GM18909 (cell line): ENCODE measurements around the gene PAPOLG.
"Not testable (repeated sequence)": the region's sequence is repeated elsewhere in the genome, so short reads cannot be mapped to it uniquely, and the experiment has no call there.

Experiments
- ATAC-seq: cut with Tn5 transposase; IDR thresholded peaks from one replicate; pipeline ENCODE4 v1.9.1; 2021; ENCODE audit warnings: mild to moderate bottlenecking; ENCODE audit not compliant: unreplicated experiment, poor library complexity

Gene PAPOLG

GRCh38 chr2:60771508-60771907, 15.4 kb downstream of the PAPOLG start:
- ATAC-seq: no peak

DNA sequence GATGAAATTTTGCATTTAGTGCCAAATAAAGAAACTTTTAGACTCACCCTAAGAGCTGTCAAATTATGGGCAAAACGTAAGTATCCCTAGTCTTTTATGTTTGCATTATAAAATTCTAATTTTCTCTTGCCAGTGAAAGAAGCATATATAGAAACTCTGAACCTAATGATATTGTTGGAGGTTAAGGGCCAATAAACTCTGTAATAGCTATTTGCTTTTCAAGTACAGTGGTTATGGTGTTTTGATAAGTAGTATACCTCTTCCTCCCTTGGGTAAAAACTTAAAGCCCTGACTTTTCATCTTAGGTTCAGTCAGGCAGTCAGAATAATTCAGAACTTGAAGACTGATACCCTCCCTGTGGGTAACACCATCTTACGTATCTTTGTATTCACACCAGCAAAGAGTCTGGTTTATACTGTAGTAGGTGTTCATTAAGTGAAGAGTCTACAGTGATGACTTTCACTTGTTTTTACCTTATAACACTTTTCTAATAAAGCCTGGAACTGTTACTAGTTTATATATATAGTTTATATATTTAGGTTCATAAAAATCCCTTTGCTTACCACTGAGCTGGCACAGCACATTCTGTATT, 19.1 kb downstream of the PAPOLG start:
- ATAC-seq: no peak

DNA sequence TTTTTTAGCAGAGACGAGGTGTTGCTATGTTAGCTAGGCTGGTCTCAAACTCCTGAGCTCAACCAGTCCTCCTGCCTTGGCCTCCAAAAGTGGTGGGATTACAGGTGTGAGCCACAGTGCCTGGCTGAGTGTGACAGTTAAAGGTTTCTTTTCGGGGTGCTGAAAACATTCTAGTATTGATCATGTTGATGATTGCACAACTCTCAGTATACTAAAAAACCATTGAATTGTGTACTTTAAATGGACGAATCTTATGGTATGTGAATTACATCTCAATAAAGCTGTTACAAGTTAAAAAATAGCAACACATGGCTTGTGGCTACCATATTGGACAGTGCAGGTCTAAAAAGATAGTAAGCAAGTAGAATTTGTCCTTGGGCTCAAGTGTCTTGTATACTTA, 22.3 kb downstream of the PAPOLG start:
- no peak for ATAC-seq

- ATAC-seq: no peak
Measured at GRCh38 chr2:60779426-60779825, 23.4 kb downstream of the PAPOLG start.

- ATAC-seq: no peak
Measured at GRCh38 chr2:60780721-60781120, 24.7 kb downstream of the PAPOLG start.

DNA sequence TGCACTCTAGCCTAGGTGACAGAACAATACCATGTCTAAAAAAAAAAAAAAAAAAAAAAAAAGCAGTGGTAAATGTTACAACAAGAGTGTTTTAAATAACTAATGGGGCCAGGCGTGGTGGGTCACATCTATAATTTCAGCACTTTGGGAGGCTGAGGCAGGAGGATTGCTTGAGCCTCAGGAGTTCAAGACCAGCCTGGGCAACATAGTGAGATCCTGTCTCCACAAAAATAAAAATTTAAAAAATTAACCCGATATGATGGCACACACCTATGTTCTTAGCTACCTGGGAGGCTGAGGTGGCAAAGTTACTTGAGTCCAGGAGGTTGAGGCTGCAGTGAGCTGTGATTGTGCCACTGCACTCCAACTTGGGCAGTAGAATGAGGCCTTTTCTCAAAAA, 37.1 kb downstream of the PAPOLG start:
- ATAC-seq: no peak

DNA sequence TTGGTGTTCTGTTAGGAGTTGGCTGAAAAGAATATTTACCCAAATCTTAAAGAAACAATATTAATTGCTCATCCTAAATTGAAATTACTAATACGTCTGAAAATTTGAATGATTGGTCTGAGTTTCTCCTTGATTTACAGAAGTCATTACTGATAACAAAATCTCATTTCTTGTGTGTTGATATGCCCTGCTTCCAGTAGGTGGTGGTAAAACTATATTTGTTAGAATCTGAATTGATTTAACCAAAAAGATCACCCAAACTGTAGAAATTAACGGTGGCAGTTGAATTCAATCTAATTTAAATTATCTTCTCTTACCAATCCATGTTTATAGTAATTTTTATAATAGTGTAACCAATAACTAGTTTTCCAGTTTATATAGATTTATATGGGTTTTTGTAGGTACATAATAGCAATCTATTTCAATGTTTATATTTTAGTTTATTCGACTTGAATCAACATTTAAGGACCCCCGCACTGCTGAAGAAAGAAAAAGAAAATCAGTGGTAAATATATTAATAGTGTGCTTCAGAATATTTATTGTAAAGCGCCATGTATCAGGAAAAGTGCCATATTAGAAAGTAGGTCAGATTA, 38.3 kb downstream of the PAPOLG start:
- no peak for ATAC-seq

DNA sequence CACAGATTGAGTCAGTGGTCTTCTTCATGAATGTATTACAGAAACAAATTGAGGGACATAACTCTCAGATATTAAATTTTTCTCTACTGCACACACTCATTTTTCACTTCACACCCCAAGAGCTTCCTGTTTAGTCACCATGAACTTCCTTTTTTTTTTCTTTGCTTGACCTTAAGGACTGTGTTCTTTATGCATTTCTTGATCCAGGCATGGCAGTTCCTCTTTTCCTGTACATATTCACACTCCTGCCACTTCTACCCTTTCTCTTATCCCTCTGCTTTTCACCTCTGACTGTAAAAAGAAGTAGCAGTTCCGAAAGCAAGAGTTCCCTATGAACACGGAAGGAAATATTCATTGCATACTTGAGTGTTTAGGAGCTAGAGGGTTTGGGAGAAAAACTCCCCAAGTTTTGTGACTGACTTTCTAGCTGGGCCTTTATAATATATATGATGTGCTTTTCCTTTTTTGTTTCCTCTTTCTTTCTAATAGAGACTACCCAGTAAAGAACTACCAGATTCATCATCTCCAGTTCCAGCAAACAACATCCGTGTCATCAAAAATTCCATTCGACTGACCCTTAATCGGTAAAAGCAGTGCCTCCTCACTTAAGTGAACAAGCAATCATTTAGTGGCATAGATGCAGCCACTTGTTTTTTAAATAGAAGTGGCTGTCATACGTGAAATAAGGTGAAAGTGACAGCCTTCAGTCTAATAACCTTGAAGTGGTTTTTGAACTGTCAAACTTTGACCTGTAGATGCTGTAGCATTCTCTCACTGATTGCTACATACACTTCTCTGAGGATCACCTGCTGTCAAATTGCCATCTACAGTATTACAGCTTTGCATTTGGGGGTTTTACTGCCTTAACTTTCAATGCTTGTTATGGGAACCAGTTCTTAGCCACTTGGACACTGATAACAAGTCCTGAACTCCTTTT, 40.8 kb downstream of the PAPOLG start:
- peak; percentile 52 for ATAC-seq

- no peak for ATAC-seq
Measured at GRCh38 chr2:60804473-60804872, 48.4 kb downstream of the PAPOLG start.

DNA sequence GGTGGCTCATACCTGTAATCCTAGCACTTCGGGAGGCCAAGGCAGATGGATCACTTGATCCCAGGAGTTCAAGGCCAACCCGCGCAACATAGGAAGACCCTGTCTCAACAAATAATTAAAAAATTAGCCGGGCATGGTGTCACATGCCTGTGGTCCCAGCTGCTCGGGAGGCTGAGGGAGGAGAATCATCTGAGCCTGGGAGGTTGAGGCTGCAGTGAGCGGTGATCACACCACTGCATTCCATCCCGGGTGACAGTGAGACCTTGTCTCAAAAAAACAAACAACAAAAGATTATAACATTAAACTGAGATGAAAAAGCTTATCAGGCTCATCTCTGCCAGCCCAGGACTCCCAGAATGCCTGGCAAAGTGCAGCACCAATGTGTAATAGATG, 50.5 kb downstream of the PAPOLG start:
- ATAC-seq: no peak

DNA sequence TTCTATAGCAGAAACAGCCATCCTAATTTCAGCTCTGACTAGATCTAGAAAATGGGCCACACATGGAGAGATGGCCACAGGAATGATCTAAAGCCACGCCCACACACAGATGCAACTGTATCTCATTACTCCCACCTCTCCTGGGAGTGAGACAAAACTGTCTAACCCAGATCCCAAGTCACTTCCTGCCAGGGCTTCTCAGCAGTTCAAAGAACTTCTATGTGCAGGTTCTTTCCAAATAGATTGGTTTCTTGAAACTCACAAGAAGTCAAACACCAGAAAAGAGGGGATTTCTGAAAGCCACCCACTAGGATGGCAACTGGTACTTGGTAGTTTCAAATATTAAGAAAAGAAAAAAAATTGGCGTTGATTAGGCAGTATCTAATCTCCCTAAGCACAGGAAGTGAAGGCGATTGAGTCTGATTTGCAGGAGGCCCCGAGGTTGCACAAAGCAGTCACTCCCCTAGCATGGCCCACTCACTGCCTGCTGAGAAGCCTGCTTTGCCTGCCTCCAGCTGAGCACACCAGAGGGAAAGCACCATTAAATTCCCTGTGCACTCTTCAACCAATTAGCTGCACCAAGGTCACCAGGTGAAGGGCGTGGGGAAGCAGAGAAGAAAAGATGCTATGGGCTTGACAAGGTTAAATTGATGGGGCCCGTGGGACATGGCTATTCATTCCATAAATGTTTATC, 51.1 kb downstream of the PAPOLG start:
- ATAC-seq: peak; percentile 80

GRCh38 chr2:60808330-60808801, 52.3 kb downstream of the PAPOLG start:
- ATAC-seq: no peak

DNA sequence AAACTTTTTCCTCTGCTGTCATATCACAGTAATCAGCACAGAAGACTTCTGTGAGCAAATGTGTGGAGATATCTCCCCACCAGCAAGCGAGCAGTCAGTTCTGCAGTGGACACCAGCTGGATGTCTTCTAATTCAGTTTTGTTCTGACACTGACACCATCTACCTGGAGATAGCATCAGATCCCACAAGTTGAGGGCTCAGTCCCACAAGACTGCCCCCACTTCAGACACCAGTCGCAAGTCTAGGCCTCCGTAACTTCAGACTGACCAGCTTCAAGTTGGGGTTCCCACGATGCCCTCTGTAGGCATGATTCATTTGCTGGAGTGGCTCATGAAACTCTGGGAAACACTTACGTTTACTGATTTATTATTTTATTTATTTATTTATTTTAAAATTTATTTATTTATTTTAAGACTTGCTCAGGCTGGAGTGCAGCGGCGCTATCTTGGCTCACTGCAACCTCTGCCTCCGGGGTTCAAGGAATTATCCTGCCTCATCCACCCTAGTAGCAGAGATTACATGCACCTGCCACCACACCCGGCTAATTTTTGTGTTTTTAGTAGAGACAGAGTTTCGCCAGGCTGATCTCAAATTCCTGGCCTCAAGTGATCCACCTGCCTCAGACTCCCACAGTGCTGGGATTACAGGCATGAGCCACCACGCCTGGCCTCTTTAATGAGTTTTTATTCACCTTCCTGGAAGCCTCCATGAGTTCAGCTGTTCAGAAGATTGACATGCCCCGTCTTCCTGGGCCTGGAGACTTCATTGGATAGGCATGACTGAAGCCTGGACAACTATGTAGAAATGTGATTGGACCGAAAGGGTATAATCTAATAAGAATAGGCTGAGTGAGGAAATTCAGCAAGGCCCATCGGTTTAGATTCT, 55.7 kb downstream of the PAPOLG start:
- ATAC-seq: no peak

DNA sequence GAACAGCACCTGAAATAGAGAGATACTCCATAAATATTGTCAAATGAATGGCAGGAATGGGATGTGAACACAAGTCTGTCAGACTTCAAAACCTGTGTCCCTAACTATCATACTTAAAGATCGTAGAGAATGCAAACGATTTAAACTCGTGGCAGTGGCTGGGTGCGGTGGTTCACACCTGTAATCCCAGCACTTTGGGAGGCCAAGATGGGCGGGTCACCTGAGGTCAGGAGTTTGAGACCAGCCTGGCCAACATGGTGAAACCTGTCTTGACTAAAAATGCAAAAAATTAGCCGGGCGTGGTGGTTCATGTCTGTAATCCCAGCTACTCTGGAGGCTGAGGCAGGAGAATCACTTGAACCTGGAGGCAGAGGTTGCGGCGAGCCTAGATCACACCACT, 61.1 kb downstream of the PAPOLG start:
- ATAC-seq: not testable (repeated sequence)

- ATAC-seq: no peak
Measured at GRCh38 chr2:60818272-60818671, 62.2 kb downstream of the PAPOLG start.

DNA sequence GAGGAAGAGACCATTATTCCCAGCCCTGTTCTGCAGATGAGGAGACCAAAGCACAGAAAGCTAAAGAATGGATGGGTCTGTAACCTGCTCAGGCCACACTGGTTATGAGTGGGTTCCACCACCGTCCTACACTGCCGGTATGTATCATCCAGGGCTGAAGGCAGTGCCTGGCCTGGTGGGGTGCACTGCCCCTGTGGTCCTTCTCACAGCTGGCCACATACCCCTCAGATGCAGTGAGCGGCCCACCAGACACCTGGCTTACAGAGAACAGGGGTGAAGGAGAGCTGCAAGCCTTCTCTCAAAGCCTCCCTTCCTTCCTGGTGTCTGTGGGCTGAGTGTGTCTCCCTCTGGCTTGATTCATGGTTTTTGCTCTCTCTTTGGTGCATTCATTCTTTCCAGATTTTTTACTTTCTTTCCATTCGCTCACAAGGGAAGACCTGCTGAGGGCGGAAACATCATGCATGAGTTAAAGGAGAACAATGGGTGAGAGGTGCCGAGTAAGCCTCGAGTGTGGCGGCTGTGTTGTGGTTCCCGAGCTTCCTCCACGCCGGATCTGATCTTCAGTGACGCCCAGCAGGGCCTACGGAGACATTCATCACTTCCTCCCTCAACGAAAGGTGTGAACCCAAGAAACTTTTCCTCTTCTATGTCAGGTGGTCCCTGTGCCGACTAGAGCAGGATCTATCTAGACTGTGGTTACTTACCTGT, 63.2 kb downstream of the PAPOLG start:
- no peak for ATAC-seq

- ATAC-seq: no peak
Measured at GRCh38 chr2:60819936-60820335, 63.9 kb downstream of the PAPOLG start.

GRCh38 chr2:60820416-60821132, 64.5 kb downstream of the PAPOLG start:
- no peak for ATAC-seq

DNA sequence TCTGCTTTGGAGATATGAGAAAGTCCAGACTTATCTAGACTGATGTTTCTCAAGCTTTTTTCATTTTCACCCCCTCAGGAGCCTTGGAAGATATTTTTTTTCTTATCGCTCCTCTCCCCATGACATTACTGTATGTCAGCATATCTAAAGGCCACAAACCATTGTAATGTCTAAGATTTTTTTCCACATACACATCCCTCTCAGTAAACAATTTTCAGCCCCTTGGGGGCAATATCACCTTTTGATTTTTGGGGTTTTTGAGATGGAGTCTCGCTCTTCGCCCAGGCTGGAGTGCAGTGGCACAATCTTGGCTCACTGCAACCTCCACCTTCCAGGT, 65.0 kb downstream of the PAPOLG start:
- no peak for ATAC-seq
